Measurements from ENCODE around the gene KIRREL1.

DNA sequence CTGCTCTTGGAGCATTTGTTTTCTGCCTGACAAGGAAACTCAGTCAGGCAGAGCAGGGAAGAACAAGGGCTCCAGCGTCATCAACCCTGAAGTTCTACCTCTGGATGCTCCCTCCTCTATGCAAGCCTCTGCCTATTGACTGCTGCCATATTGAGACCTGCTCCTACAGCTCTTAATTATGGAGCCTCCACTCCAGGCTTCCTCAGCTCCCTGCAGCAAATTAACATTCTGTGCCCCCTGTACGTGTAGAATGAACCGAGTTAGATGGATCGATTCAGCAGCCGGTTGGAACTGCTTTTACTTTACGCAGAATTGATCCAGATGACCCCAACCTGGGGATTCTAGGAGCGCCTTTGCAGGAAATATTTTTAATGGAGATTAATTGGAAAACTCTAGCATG, 68.7 kb downstream of the KIRREL1 start:
- TF ChIP-seq POLR2AphosphoS5 (IDR thresholded peaks at IDR 0.05) (no peak), POLR2A (IDR thresholded peaks at IDR 0.05) (no peak)
